ENCODE data around the gene C11orf71.

C11orf71 gene

DNA sequence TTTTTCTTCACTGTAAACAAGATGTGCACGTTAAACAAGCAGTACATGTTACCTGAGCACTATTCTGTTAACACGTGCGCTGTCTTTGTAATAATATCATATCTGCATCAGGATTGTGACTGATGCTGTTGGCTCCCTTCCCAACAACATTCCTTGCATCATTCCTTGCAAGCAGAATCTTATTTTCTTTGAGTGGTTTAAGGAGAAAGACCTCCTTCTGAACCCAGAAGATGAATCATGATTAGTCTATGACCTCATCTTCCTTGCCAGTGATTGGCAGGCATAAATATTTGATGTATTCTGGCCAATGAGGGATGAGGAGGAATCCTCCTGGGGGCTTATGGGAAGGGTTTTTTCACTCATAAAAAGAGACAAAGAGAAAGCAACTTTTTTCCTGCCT, 46.2 kb downstream of the C11orf71 start:
- ChIA-PET CTCF (no interaction called here), POLR2A (no interaction called here)
- TF ChIP-seq, protein P1, sequence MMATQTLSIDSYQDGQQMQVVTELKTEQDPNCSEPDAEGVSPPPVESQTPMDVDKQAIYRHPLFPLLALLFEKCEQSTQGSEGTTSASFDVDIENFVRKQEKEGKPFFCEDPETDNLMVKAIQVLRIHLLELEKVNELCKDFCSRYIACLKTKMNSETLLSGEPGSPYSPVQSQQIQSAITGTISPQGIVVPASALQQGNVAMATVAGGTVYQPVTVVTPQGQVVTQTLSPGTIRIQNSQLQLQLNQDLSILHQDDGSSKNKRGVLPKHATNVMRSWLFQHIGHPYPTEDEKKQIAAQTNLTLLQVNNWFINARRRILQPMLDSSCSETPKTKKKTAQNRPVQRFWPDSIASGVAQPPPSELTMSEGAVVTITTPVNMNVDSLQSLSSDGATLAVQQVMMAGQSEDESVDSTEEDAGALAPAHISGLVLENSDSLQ (IDR thresholded peaks at IDR 0.05): peak; percentile 85
- no peak for TF ChIP-seq CTBP1 (IDR thresholded peaks at IDR 0.05; ENCODE audit: borderline replicate concordance)
- no peak for DNase-seq (ENCODE audit: extremely low spot score)

DNA sequence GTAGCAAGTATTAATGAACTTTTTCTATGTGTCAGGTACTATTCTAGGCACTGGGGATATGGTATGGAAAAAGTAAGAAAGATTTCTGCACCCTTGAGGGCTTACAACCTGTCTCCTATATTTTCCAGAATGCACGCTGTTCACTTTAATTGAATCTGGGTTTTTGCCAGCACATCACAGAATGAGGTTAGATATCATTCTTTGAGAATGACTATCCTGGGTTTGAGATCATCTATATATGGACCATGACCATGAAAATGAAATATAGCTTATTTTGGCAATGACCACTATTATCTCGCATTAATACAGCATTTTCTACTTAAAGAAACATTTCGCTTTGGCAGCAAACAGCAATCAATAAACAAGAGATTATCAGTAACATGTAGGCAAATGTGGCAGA, 46.9 kb downstream of the C11orf71 start:
- CTCF ChIA-PET: no interaction called here
- DNase-seq (ENCODE audit: extremely low spot score): no peak
- TF ChIP-seq HDGF (IDR thresholded peaks at IDR 0.05; ENCODE audit: borderline replicate concordance): no peak
- TF ChIP-seq ARNT (IDR thresholded peaks at IDR 0.05): no peak
- no peak for TF ChIP-seq FOXA1 (IDR thresholded peaks at IDR 0.05)
- TF ChIP-seq NFRKB (IDR thresholded peaks at IDR 0.05): no peak
- no peak for TF ChIP-seq BHLHE40 (IDR thresholded peaks at IDR 0.05; ENCODE audit: borderline replicate concordance)
- no peak for TF ChIP-seq FOXM1 (IDR thresholded peaks at IDR 0.05; ENCODE audit: borderline replicate concordance)
- TF ChIP-seq SP1 (IDR thresholded peaks at IDR 0.05): no peak
- no peak for TF ChIP-seq CTBP1 (IDR thresholded peaks at IDR 0.05; ENCODE audit: borderline replicate concordance)
- no peak for TF ChIP-seq SUZ12 (IDR thresholded peaks at IDR 0.05)
- no peak for TF ChIP-seq TARDBP (IDR thresholded peaks at IDR 0.05)
- TF ChIP-seq, protein P1 (IDR thresholded peaks at IDR 0.05): no peak
- no peak for TF ChIP-seq FOXK2 (IDR thresholded peaks at IDR 0.05)
- no peak for TF ChIP-seq L3MBTL2 (conservative IDR thresholded peaks at IDR 0.05)
- TF ChIP-seq ZNF384 (IDR thresholded peaks at IDR 0.05): no peak
- no peak for TF ChIP-seq ELF4 (IDR thresholded peaks at IDR 0.05)
- TF ChIP-seq LEF1 (IDR thresholded peaks at IDR 0.05; ENCODE audit: borderline replicate concordance): no peak
- POLR2A ChIA-PET: no interaction called here

DNA sequence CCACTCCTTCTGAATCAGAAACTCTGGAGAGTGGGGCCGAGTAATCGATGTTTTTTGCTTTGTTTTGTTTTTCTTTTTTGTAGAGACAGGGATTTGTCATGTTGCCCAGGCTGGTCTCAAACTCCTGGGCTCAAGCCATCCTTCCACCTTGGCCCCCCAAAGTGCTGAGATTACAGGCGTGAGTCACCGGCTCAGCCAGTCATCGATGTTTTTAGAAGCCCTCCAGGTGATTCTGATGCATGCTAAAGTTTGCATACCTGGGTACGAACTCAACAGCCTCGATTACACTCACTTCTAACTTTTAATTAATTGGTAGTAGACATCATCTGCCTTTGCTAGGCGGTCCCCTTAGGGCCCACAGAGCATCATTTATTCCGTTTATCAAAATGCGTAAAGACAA, 50.3 kb downstream of the C11orf71 start:
- POLR2A ChIA-PET: no interaction called here
- CTCF ChIA-PET: no interaction called here
- DNase-seq (ENCODE audit: extremely low spot score): no peak
- TF ChIP-seq HDGF (IDR thresholded peaks at IDR 0.05; ENCODE audit: borderline replicate concordance) (no peak), FOXM1 (IDR thresholded peaks at IDR 0.05; ENCODE audit: borderline replicate concordance) (no peak), BHLHE40 (IDR thresholded peaks at IDR 0.05; ENCODE audit: borderline replicate concordance) (no peak), FOXK2 (IDR thresholded peaks at IDR 0.05) (no peak)

Data from HEK293T (cell line).